ENCODE results near the gene UBL4A. TPM values are rescaled to one million over a fixed set of nuclear protein-coding genes. Genes with fewer than 3 reads are reported as not detected.

The UBL4A gene
- total and polyA plus RNA-seq, 3 experiments from 2014 or later: 55.3 to 64.3 (median 58.9) TPM

DNA sequence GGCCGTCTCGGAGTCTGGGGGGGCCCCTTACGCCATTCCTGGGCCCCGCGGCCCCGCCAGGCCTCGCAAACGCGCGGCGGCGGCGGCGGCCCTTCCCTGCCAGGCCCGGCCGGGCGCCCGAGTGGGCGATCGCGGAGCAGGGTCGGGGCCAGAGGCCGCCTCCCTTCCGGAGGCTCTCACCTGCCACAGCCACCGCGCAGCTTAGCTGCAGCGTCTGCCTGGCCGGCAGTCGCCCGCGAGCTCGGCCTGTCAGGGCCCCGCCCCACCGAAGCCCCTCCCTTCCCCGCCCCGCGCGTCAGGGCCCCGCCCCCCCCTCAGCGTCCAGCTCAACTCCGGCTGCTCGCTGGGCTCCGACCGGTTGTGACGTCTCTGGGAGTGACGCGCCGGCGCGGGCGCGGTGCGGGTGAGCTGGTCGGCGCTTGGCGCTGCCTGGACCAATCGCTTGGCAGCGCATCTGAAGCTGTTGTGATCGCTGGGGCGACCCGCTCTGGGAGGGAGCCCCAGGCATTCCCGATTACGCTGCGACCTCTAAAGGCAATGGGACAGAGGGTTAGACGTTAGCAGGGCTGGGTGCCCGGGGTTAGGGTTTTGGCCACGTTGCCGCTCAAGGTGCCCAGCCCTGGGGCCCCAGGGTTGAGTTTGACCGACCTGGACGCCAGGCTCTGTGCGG is 4.1 kb upstream of the UBL4A start, which contains the start of gene SLC10A3:
TSS of gene SLC10A3 (minus strand) at position 216 of the 670 bp plus-strand sequence. CDS start 1,689 bp downstream, outside the sequence.
- Mint-ChIP-seq H3K4me1 (peaks cover 12 to 31% (median 14%) of the 10 kb centered on the region in 3 donors), H3K36me3 (peaks cover 0 to 19% (median 4%) of the 10 kb centered on the region in 3 donors), H3K4me3 (peak within 1 kb of the TSS; percentile 86 to 94 (median 91)), H3K27me3 (no peaks in the 10 kb centered on the region), H3K9me3 (no peaks in the 10 kb centered on the region), H3K27ac (peak within 1 kb of the TSS; percentile 88 to 96 (median 94))
- H3K4me1 ChIP-seq (ENCODE audit: insufficient read depth, low read length): peaks cover 10% of the 10 kb centered on the region
- H3K4me3 ChIP-seq (ENCODE audit: low read length): peak within 1 kb of the TSS; percentile 66
- peak within 1 kb of the TSS; percentile 81 for H3K27ac ChIP-seq (ENCODE audit: low read depth, low read length)
- no peaks in the 10 kb centered on the region for H3K9me3 ChIP-seq (ENCODE audit: low read length)
- ChIA-PET CTCF (interaction anchor here (0.9 to 2.4 kb wide), 7 partner anchors 27 to 537 kb away, joined by 3 to 10 read pairs (median 3); partner anchors contain the start of genes FLNA, IKBKG and RPL10), POLR2A (interaction anchor here (0.6 to 2.5 kb wide), 7 partner anchors 12 to 120 kb away, joined by 3 to 20 read pairs (median 6); partner anchors contain the start of genes ATP6AP1, FAM3A, LAGE3 and RPL10)
- no peaks in the 10 kb centered on the region for H3K27me3 ChIP-seq (ENCODE audit: insufficient read depth, low read length, poor library complexity, severe bottlenecking)
- peak; percentile 84 to 92 (median 87) for DNase-seq
- no peaks in the 10 kb centered on the region for H3K36me3 ChIP-seq (ENCODE audit: insufficient read depth, low read length)

DNA sequence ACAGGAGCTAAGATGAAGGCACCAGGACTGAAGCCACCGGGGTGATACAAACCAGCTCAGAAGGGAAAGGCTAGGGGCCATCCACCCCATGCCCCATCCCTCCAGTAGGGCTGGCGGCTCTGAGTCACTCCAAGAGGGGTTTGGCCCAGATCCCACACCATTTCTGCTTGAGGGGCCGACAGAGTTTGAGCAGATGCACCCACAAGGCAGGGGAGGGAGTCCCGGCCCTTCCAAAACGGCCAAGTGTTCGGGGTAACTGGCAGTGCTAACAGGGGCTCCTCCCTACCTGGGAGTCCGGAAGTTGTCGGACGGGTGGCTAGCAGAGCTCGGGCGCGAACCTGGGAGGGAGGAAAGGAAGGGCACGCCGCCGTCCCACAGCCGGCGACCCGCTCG is 3.6 kb upstream of the UBL4A start:
- peak overlapping the region; percentile 79 to 96 (median 92) for H3K27ac Mint-ChIP-seq
- ChIA-PET CTCF (interaction anchor here (0.9 to 2.4 kb wide), 7 partner anchors 27 to 536 kb away, joined by 3 to 10 read pairs (median 3); partner anchors contain the start of genes FLNA, IKBKG and RPL10), POLR2A (interaction anchor here (0.6 to 2.5 kb wide), 8 partner anchors 12 to 564 kb away, joined by 3 to 20 read pairs (median 5); partner anchors contain the start of genes ARHGAP4, ATP6AP1, FAM3A and LAGE3)
- DNase-seq: peak in 3 of 5 donors; percentile 7 to 58 (median 26)
- H3K9me3 Mint-ChIP-seq: no peaks in the 10 kb centered on the region
- peaks cover 16% of the 10 kb centered on the region for H3K4me1 ChIP-seq (ENCODE audit: insufficient read depth, low read length)
- H3K36me3 Mint-ChIP-seq: peaks cover 0 to 22% (median 4%) of the 10 kb centered on the region in 3 donors
- H3K9me3 ChIP-seq (ENCODE audit: low read length): no peaks in the 10 kb centered on the region
- no peaks in the 10 kb centered on the region for H3K27me3 Mint-ChIP-seq
- H3K4me3 Mint-ChIP-seq: peak overlapping the region; percentile 86 to 94 (median 89)
- H3K27ac ChIP-seq (ENCODE audit: low read depth, low read length): peak overlapping the region; percentile 67
- peak overlapping the region; percentile 66 for H3K4me3 ChIP-seq (ENCODE audit: low read length)
- no peaks in the 10 kb centered on the region for H3K36me3 ChIP-seq (ENCODE audit: insufficient read depth, low read length)
- H3K4me1 Mint-ChIP-seq: peaks cover 12 to 35% (median 14%) of the 10 kb centered on the region in 3 donors
- no peaks in the 10 kb centered on the region for H3K27me3 ChIP-seq (ENCODE audit: insufficient read depth, low read length, poor library complexity, severe bottlenecking)

DNA sequence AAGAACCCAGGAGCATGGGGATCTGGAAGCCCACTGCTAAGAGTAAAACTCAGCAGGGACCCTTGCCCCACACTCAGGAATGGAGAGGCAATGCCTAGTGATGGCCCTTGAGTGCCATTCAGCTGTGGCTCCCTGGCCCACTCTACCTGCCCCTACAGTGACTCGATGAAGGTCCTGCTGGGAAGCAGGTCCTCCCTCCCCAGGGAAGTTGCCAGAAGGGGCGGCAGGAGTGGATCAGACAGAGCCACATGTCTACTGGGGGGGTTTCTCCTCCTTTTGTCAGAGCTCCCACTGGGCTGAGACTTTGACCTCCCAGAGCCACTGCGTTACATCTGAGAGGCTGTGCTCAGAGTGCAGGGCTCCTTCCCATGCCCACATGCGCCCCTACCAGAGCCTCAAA is 2.8 kb upstream of the UBL4A start:
- Mint-ChIP-seq H3K4me3 (peak overlapping the region; percentile 86 to 94 (median 89)), H3K4me1 (peaks cover 12 to 40% (median 17%) of the 10 kb centered on the region in 3 donors), H3K9me3 (no peaks in the 10 kb centered on the region), H3K36me3 (peaks cover 0 to 27% (median 4%) of the 10 kb centered on the region in 3 donors), H3K27me3 (no peaks in the 10 kb centered on the region), H3K27ac (peak overlapping the region; percentile 66 to 96 (median 90))
- H3K27ac ChIP-seq (ENCODE audit: low read depth, low read length): peak overlapping the region; percentile 67
- ChIA-PET CTCF (interaction anchor here (1.2 to 2.4 kb wide), 2 partner anchors 46 to 90 kb away, joined by 3 to 10 read pairs; partner anchors contain the start of gene RPL10), POLR2A (interaction anchor here (0.8 to 2.5 kb wide), 5 partner anchors 11 to 563 kb away, joined by 3 to 16 read pairs (median 6); partner anchors contain the start of genes ARHGAP4, ATP6AP1, FAM3A and LAGE3)
- H3K4me1 ChIP-seq (ENCODE audit: insufficient read depth, low read length): peaks cover 19% of the 10 kb centered on the region
- H3K36me3 ChIP-seq (ENCODE audit: insufficient read depth, low read length): no peaks in the 10 kb centered on the region
- H3K9me3 ChIP-seq (ENCODE audit: low read length): no peaks in the 10 kb centered on the region
- DNase-seq: no peak
- no peaks in the 10 kb centered on the region for H3K27me3 ChIP-seq (ENCODE audit: insufficient read depth, low read length, poor library complexity, severe bottlenecking)
- peak overlapping the region; percentile 66 for H3K4me3 ChIP-seq (ENCODE audit: low read length)

DNA sequence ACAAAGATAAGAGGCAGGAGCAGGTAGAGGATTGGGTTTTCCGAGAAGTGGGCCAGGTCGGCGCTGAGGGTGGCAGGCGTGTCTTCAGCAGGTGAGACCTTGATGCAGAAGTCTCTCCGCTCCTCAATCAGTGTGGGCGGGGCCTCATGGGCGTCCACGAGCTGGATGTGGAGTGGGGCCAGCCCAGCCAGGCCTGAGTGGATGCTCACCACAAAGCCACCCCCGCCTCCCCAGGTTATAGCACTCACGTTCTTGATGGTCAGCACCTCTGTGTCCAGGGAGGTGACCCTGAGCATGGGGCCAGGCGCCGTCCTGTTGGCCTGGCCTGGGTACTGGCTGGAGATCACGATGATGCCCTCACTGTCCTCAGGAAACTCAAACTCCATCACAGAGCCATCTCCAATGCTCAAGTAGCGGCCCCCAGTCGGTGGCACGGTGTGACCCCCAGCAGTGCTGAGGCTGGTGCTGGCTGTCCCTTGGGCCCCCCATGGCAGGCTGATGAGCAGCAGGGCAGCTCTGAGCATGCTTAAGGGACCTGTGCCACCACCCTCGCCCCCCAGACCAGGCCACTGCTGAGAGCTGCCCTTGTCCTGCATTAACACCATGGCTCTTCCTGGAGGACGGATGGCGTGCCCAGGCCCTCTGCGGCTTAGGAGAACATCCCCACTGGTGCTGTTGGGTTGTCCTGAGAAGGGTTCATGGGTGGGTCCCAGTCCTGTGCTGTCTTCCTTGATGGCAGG is 2.1 kb upstream of the UBL4A start:
- H3K36me3 ChIP-seq (ENCODE audit: insufficient read depth, low read length): no peaks in the 10 kb centered on the region
- H3K27ac ChIP-seq (ENCODE audit: low read depth, low read length): peak overlapping the region; percentile 67
- POLR2A ChIA-PET: interaction anchor here (1.0 to 1.4 kb wide), 2 partner anchors 30 to 61 kb away, joined by 3 read pairs; no protein-coding TSS in a partner anchor
- no peak for DNase-seq
- H3K4me3 Mint-ChIP-seq: peak overlapping the region; percentile 39 to 91 (median 86)
- H3K4me1 ChIP-seq (ENCODE audit: insufficient read depth, low read length): peaks cover 19% of the 10 kb centered on the region
- CTCF ChIA-PET: interaction anchor here (2.4 kb wide), 1 partner anchor 90 kb away, joined by 10 read pairs; the partner anchor contains the start of gene RPL10
- H3K4me3 ChIP-seq (ENCODE audit: low read length): no peak overlapping the region
- H3K36me3 Mint-ChIP-seq: peaks cover 0 to 27% (median 4%) of the 10 kb centered on the region in 3 donors
- no peaks in the 10 kb centered on the region for H3K9me3 Mint-ChIP-seq
- H3K4me1 Mint-ChIP-seq: peaks cover 12 to 43% (median 17%) of the 10 kb centered on the region in 3 donors
- peak overlapping the region in 5 of 8 donors; percentile 29 to 96 (median 92) for H3K27ac Mint-ChIP-seq
- no peaks in the 10 kb centered on the region for H3K27me3 ChIP-seq (ENCODE audit: insufficient read depth, low read length, poor library complexity, severe bottlenecking)
- H3K9me3 ChIP-seq (ENCODE audit: low read length): no peaks in the 10 kb centered on the region
- peaks cover 0 to under 1% of the 10 kb centered on the region in 2 donors for H3K27me3 Mint-ChIP-seq

DNA sequence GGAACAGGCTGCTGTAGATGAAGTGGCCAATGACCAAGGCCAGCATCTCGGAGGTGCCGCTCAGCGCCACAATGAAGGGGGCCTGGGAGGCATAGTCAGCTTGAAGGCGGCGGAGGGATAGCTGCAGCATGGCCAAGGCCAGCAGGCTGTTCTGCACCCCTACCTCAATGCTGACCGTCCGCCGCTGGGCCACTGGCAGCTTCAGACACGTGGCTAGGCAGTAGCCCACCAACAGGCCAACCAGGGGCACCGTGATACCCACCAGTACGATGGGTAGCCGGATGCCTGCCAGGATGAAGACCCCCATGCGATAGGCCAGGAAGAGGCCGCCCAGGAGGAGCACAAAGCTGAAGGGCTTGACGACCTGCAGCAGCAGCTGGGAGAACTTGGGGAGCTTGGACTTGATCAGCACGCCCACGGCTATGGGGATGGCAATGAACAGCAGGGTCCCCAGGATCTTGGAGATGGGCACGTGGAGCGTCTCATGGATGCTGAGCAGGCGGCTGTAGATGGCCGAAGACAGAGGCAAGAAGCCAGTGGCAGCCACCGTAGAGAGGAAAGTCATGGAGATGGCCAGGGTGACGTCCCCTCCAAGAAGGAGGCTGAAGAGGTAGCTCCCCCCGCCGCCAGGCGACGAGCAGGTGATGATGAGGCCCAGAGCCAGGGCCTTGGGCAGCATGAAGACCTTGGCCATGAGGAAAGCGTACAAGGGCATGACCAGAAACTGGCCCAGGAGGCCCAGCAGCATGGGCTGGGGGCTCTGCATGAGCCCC is 1.3 kb upstream of the UBL4A start:
- peak overlapping the region in 6 of 8 donors; percentile 80 to 96 (median 89) for H3K27ac Mint-ChIP-seq
- peaks cover 12 to 46% (median 19%) of the 10 kb centered on the region in 3 donors for H3K4me1 Mint-ChIP-seq
- peaks cover 0 to 5% of the 10 kb centered on the region in 2 donors for H3K27me3 Mint-ChIP-seq
- H3K36me3 Mint-ChIP-seq: peaks cover 0 to 29% (median 4%) of the 10 kb centered on the region in 3 donors
- no peak overlapping the region for H3K4me3 ChIP-seq (ENCODE audit: low read length)
- H3K4me3 Mint-ChIP-seq: peak overlapping the region; percentile 66 to 84 (median 80)
- no peaks in the 10 kb centered on the region for H3K36me3 ChIP-seq (ENCODE audit: insufficient read depth, low read length)
- no peak overlapping the region for H3K27ac ChIP-seq (ENCODE audit: low read depth, low read length)
- no peaks in the 10 kb centered on the region for H3K9me3 ChIP-seq (ENCODE audit: low read length)
- no peaks in the 10 kb centered on the region for H3K9me3 Mint-ChIP-seq
- DNase-seq: no peak
- peaks cover 19% of the 10 kb centered on the region for H3K4me1 ChIP-seq (ENCODE audit: insufficient read depth, low read length)
- ChIA-PET POLR2A (interaction anchor here (1.0 to 2.2 kb wide), 5 partner anchors 29 to 89 kb away, joined by 3 to 15 read pairs (median 3); partner anchors contain the start of gene RPL10), CTCF (no interaction called here)
- no peaks in the 10 kb centered on the region for H3K27me3 ChIP-seq (ENCODE audit: insufficient read depth, low read length, poor library complexity, severe bottlenecking)

DNA sequence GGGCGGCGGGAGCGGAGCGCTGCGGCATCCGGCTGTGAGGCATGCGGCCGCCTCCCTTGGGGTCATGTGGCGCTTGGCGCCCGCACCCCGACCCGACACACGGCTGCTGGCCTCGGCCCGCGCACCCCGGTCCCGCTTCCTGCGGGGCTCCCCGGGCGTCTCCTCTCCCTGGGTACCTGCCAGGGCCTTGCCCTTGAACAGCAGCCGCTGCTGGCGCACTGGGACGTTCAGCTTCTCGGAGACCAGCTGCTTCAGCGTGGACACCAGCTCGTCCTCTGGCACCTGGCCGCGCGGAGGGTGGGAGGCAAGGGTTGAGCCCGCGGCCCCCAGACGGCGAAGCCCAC is 391 bp downstream of the UBL4A start:
- Mint-ChIP-seq H3K27me3 (peaks cover 0 to 12% of the 10 kb centered on the region in 2 donors), H3K4me1 (peaks cover 12 to 45% (median 26%) of the 10 kb centered on the region in 3 donors), H3K9me3 (no peaks in the 10 kb centered on the region), H3K27ac (peak overlapping the region in 1 of 8 donors; percentile 23), H3K4me3 (peak overlapping the region in 3 of 7 donors; percentile 18 to 26 (median 23)), H3K36me3 (peaks cover 0 to 29% (median 4%) of the 10 kb centered on the region in 3 donors)
- Histone ChIP-seq H3K9me3 (ENCODE audit: low read length) (no peaks in the 10 kb centered on the region), H3K27me3 (ENCODE audit: insufficient read depth, low read length, poor library complexity, severe bottlenecking) (no peaks in the 10 kb centered on the region), H3K4me1 (ENCODE audit: insufficient read depth, low read length) (peaks cover 19% of the 10 kb centered on the region), H3K4me3 (ENCODE audit: low read length) (peak overlapping the region; percentile 34), H3K27ac (ENCODE audit: low read depth, low read length) (peak overlapping the region; percentile 70), H3K36me3 (ENCODE audit: insufficient read depth, low read length) (no peaks in the 10 kb centered on the region)
- POLR2A ChIA-PET: interaction anchor here (0.6 to 2.2 kb wide), 4 partner anchors 11 to 492 kb away, joined by 3 to 15 read pairs (median 6); partner anchors contain the start of gene RPL10
- CTCF ChIA-PET: interaction anchor here (0.8 kb wide), 1 partner anchor 49 kb away, joined by 3 read pairs; no protein-coding TSS in a partner anchor
- DNase-seq: peak; percentile 22 to 61 (median 36)
